GM12891 (cell line): ENCODE measurements around the gene ABHD3.

ENCODE experiments used
- POLR2A ChIP-seq: IDR thresholded peaks from 2 replicates; pipeline ENCODE4 v1.6.1; 2011; ENCODE audit warnings: low read depth, low read length, control low read depth
- POLR2AphosphoS5 ChIP-seq: IDR thresholded peaks from 2 replicates; pipeline ENCODE4 v1.6.1; 2011; ENCODE audit warnings: low read depth, low read length, control low read depth
- POU2F2 ChIP-seq: IDR thresholded peaks from 2 replicates; pipeline ENCODE4 v1.6.1; 2011; ENCODE audit warnings: low read depth, mild to moderate bottlenecking, control low read depth, low read length, moderate library complexity
- SPI1 ChIP-seq: IDR thresholded peaks from 2 replicates; pipeline ENCODE4 v1.6.1; 2011; ENCODE audit warnings: low read depth, low read length, control low read depth
- TAF1 ChIP-seq: IDR thresholded peaks from 2 replicates; pipeline ENCODE4 v1.6.1; 2011; ENCODE audit warnings: low read depth, low read length, control low read depth

GRCh38 chr18:21693322-21693721 lies 11.3 kb downstream of the ABHD3 start:
- TF ChIP-seq POLR2A = no peak
- TF ChIP-seq POLR2AphosphoS5 = no peak
- TF ChIP-seq POU2F2 = no peak
- no peak for TF ChIP-seq TAF1
- no peak for TF ChIP-seq SPI1
